ENCODE data around the gene PPP3CA.

Gene PPP3CA

GRCh38 chr4:101347267-101347556 is at the start of gene PPP3CA:
TSS of gene PPP3CA (minus strand) at chr4:101347526.
- no peak for DNase-seq

DNA sequence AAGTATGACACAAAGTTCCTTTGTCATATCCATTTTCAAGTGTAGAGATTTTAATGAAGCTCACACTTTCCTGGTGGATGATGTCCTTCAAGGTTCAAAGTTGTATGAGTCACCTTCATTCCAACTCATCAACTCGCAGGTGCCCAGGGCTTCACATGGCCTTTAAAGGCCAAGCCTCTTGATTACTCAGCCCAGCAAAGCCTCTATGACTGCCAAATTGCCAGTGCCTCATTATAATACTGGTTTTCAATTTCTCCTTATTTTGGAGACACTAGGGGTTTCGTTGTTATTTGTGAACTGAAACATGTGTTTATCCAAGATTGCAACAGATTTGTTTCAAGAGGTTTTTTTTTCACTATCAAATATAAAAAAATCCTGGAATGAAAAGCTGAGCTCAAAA is 45.9 kb upstream of the PPP3CA start:
- DNase-seq = no peak

GRCh38 chr4:101370663-101371210 is 23.4 kb upstream of the PPP3CA start:
- no peak for DNase-seq

DNA sequence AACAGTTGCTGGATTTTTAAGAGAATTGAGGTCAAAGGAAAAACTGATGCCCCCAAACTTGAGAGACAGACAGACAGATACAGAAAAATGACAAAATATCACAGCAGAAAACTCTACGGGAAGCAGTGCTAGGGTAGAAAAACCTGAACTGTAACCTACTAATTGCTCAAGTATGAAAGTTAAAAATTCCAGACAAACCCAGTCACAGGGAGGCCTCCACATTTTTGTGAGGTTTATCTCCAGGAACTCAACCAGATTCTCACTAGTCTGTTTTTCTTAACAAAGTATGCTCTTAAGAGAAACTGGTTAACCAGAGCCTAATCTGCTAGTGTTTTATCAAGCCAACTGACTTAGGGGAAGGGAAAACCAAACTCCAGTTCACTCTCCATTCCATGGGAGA is 19.9 kb upstream of the PPP3CA start:
- DNase-seq = no peak

DNA sequence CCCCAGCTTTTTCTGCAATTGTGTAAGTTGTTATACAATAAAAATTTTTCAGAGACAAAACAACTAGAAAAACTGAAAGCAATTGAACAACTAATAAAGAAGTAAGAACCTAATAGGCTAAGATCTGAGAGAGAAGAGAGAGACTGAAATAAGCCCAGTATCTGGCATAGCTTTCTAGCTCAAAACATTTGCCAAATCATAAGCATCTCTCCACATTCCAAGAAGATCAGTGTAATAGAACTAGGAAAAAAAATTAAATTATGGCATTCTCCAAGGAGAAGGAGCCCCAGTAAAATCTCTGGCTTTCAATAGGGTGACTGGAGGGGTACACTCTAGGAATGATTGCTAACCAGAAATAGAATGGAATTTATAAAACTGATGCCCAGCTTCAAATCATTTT is 19.0 kb upstream of the PPP3CA start:
- no peak for DNase-seq

DNA sequence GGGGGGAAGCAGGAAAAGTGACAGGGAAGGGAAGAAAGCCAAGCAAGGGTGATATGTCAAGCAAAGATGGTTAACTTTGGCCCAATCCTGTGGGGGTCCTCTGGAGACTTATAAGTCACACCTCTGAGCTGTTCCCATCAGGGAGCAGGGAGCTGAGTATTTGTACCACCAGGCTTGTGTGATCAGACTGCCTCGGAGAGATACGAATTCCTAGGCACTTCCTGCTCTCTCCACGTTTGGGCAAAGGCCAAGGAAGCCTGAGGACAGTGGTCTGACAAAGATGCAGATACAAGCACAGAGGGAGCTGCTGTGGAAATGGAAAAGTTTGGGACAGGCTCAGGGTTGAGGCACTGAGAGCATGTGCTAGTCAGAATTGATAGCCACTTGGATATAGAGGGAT is 10.4 kb upstream of the PPP3CA start:
- no peak for DNase-seq

DNA sequence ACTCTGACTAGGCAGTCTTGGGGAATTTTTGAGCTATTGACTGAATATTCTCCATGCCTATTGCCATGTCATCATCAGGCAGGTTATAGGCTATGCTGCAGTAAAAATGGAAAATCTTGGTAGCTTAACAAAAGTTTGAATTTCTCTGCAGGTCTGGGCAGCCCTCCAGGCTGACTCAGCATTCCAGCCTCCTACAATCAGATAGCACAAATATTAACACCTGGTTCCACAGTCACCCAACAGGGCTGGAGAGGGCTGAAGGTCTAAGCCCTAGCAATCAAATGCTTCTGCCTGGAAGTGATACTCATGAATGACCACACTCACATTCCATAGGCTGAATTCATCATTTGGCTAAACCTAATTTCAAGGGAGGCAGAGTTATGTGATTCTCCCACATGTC is 9.6 kb upstream of the PPP3CA start:
- no peak for DNase-seq

- no peak for DNase-seq
Observed at GRCh38 chr4:101355767-101356702, 8.7 kb upstream of the PPP3CA start.

GRCh38 chr4:101355246-101355645 is 7.9 kb upstream of the PPP3CA start:
- DNase-seq = no peak

- no peak for DNase-seq
Observed at GRCh38 chr4:101349801-101350064, 2.4 kb upstream of the PPP3CA start.

GRCh38 chr4:101348995-101349800 is 1.9 kb upstream of the PPP3CA start:
- DNase-seq = no peak

DNA sequence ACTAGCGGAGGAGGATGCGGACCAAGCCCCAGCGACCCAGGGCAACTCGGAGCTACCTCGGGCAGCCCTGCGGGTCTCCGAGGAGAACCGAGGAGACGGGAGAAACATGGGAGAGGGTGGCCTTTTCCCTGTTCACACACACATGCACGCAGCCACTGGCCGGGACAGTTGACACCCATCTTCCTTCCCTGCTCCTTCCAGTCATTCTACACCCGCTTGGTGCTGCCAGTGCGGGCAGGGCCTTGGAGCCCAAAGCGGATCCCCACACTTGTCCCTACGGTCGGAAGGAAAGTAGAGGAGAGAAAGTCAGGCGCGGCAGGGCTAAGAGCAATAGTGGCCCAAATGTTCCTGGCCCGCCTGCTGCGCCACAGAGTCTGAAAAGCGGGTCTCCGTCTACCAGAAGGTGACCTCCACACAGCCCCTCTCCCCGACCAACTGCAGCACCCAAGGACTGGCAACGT is 1.1 kb upstream of the PPP3CA start:
- no peak for DNase-seq

GRCh38 chr4:101347557-101348366 is 436 bp upstream of the PPP3CA start:
- DNase-seq = peak; percentile 81

DNA sequence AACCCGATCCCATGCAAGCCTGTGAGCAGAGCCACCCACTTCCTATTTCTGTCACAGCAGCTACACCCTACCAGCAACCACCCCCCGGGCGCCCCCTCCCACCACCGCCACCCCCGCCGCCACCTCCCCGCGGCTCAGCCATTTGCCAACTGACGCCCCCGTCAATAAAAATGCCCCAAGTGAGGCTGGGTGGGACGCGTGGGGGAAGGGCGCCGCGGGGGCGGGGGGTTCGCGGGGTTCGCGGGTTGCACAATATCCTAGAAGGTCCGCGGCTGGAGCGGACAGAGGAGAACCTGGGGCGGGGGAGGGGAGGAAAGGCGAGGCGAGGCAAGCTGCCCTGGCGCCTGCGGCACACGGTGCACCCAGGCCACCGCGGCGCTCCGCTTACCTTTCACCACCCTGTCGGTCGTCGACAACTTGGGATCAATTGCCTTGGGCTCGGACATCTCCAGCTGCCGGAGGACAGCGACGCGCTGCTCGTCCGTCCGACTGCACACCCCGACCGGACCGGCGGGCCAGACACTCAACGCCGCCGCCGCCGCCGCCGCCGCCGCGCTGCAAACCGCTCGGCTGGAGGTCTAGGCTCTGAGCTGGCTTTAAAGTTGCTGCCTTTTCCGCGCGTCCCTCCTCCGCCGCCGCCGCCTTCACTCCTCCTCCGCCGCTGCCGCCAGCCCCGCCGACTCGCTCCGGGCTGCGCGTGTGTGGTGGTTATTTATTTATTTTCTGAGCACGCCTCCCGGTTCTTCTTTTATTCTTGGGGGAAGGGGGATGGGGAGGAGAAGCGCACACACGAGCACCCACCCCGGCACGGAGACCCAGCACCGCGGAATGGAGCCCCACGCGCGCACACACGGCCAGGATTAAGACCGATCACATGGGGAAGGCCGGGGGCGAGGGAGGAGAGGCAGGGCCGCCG is 717 bp downstream of the PPP3CA start:
- DNase-seq = no peak

- no peak for DNase-seq
Observed at GRCh38 chr4:101345596-101346350, 1.6 kb downstream of the PPP3CA start.

DNA sequence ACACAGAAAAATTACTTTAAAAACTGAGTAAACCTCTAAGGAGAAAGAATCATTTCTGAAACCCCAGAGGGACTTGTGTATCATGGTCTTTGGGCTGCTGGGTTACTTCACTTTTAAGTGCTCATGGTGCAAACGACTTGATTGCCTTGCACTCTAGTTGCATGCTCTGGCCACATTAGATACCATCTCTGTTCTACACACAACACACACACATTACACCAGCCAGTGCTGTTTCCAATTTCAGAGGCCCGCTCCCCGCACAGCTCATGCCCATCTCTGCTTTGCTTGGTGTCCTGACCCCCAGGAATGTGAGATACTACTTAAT is 2.1 kb downstream of the PPP3CA start:
- DNase-seq = no peak

GRCh38 chr4:101339332-101339731 is 8.0 kb downstream of the PPP3CA start:
- DNase-seq = no peak

GRCh38 chr4:101337688-101338087 is 9.6 kb downstream of the PPP3CA start:
- no peak for DNase-seq

DNA sequence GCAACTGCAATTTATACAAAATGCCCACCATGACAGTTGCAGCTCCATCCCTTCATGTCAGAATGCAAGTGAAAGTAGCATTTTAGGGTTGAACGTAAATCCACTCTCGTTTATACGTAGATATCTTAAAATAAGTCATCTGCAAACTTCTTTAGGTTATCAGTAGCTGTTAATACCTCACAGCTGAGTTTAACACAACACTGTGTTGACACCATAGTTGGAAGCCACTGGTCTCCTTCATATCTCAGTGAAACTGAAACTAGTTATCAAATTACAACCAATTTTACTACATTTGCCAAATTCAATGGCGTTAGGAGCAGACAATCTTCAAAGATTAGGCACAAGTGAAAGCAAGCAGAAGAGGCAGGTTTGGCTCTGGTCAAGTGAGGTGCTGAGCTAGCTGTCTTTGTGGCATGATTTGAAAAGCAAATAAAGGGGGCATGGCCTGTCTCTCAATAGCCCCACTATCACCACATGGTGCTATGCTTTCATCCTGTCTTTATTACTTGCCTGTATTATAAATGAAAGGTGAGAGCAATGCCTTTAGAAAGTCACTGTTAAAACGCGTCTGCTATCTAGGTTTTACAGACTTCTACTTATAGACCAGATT is 12.3 kb downstream of the PPP3CA start:
- DNase-seq = no peak

GRCh38 chr4:101332424-101332823 is 14.9 kb downstream of the PPP3CA start:
- no peak for DNase-seq

GRCh38 chr4:101331017-101331416 is 16.3 kb downstream of the PPP3CA start:
- DNase-seq = no peak
